H1 (cell line): Measurements from ENCODE around the gene UNC50.

Experiments
- CHD2 ChIP-seq: IDR thresholded peaks from 2 replicates; pipeline ENCODE4 v1.6.1; 2012; ENCODE audit warnings: low read length, improper control_type of control experiment
- CTCF ChIP-seq, 3 experiments: IDR thresholded peaks; 1 replicate in 2 of 3; 2 replicates in 1 of 3; pipeline versions ENCODE4 v1.5.1 to v1.6.1; 2011; ENCODE audit warnings: low read length in 3 of 3, mild to moderate bottlenecking in 3 of 3, inconsistent platforms in 2 of 3, low read depth in 1 of 3, moderate library complexity in 1 of 3; ENCODE audit not compliant: insufficient read depth in 1 of 3; ENCODE audit errors: control extremely low read depth in 1 of 3
- EZH2 ChIP-seq: fragments of 200-600 bp; sonication (generic); IDR thresholded peaks from 2 replicates; pipeline ENCODE4 v1.7.1; 2012; ENCODE audit warnings: low read depth, mild to moderate bottlenecking, moderate library complexity, low read length, inconsistent platforms; ENCODE audit not compliant: severe bottlenecking
- GTF2F1 ChIP-seq: IDR thresholded peaks from 2 replicates; pipeline ENCODE4 v1.6.1; 2012; ENCODE audit warnings: low read depth, low read length, improper control_type of control experiment, borderline replicate concordance
- HDAC6 ChIP-seq: IDR thresholded peaks from one replicate; pipeline ENCODE4 v1.7.1; 2012; ENCODE audit warnings: low read depth, mild to moderate bottlenecking, inconsistent platforms, low read length, moderate library complexity
- JUND ChIP-seq: IDR thresholded peaks from 2 replicates; pipeline ENCODE4 v1.6.1; 2011; ENCODE audit warnings: mild to moderate bottlenecking, improper control_type of control experiment, low read length
- POLR2A ChIP-seq, 2 experiments: IDR thresholded peaks; 1 replicate in 1 of 2; 2 replicates in 1 of 2; pipeline ENCODE4 v1.6.1; 2011; ENCODE audit warnings: low read depth in 2 of 2, low read length in 2 of 2, mild to moderate bottlenecking in 2 of 2; ENCODE audit errors: control extremely low read depth in 1 of 2
- RFX5 ChIP-seq: IDR thresholded peaks from 2 replicates; pipeline ENCODE4 v1.6.1; 2011; ENCODE audit warnings: low read depth, low read length, improper control_type of control experiment, borderline replicate concordance
- SP1 ChIP-seq: IDR thresholded peaks from 2 replicates; pipeline ENCODE4 v1.6.1; 2011; ENCODE audit warnings: low read depth, low read length
- ZNF274 ChIP-seq: IDR thresholded peaks from 2 replicates; pipeline ENCODE4 v1.7.0; 2012; ENCODE audit warnings: low read length, borderline replicate concordance; ENCODE audit errors: extremely low read depth

- no peak for TF ChIP-seq CTCF (IDR thresholded peaks at IDR 0.05; ENCODE audit: control extremely low read depth in 1 of 3, insufficient read depth in 1 of 3, low read depth in 1 of 3, low read length in 3 of 3)
- no peak for TF ChIP-seq JUND
- no peak for TF ChIP-seq EZH2
- TF ChIP-seq HDAC6, result no peak
- no peak for TF ChIP-seq ZNF274
- TF ChIP-seq SP1, result no peak
- no peak for TF ChIP-seq POLR2A (IDR thresholded peaks at IDR 0.05; ENCODE audit: control extremely low read depth in 1 of 2, low read depth in 2 of 2, low read length in 2 of 2)
- no peak for TF ChIP-seq CHD2
- no peak for TF ChIP-seq GTF2F1
- no peak for TF ChIP-seq RFX5
These were observed 24.4 kb upstream of the UNC50 start for GRCh38 chr2:98583816-98584618.
